ENCODE results near the gene TEAD1.

Gene TEAD1

DNA sequence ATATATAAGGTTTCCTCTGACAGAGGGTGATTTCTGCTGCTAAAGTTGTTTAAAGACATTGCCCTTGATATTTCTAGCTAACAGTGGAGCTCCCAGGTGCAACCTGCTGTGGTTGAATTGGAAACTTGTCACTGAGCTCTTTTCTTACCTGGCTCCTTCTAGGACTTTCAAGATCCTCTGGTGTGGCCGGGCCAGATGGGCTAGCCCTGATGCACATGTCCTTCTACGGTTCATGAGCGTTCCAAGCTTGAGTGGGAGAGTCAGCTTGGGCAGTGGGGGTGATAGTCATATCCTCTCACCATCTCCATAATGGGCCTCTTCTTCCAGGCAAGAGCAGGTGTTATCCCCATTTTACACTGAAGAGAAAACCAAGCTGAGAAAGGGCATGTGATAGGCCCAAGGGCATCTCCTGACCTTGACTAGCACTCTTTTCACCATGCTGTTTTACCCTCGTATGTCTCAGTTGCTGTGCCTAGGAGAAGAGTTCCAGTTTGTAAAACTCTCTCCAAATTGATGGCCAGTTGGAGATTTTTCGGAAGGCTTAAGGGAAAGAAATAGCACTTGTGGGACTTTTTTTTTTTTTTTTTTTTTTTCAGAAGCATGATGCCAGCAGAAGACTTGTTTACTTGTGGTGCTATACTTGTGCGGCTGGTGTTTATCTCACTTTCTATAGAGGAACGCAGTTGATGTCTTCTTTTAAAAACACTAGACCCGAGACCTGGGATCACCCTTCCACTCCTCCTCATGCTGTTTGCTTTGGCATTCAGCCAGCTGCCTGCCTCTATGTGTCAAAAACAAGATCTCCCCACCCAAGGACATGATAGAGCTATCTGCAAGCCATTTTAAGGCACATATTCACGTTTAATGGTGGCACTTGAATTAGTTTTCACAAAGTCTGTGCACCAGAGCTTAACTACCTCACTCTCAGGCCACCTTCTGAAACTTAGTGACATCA lies 32.6 kb downstream of the TEAD1 start:
- in situ Hi-C loops (cut with MboI; ENCODE audit: low sequenced_read_pairs) = no loop called here

DNA sequence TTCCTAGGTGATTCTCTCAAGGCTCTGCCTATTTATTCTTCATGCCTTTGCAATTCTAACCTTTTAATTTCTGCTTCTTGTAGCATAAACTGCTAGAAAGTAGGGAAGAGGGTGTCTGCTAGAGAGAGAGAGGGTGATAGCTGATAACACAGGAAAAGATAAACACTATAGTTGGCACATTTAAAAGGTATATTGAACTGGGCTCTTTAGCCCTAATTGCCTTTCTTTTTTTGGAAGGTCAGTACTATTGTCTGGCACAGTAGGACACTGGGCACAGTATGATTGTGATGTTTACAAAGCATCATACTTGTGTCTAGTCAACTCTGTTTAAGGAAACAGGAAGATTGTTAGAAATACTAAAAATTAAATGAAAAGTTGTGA lies 33.3 kb downstream of the TEAD1 start:
- in situ Hi-C loops (cut with MboI; ENCODE audit: low sequenced_read_pairs) = no loop called here

DNA sequence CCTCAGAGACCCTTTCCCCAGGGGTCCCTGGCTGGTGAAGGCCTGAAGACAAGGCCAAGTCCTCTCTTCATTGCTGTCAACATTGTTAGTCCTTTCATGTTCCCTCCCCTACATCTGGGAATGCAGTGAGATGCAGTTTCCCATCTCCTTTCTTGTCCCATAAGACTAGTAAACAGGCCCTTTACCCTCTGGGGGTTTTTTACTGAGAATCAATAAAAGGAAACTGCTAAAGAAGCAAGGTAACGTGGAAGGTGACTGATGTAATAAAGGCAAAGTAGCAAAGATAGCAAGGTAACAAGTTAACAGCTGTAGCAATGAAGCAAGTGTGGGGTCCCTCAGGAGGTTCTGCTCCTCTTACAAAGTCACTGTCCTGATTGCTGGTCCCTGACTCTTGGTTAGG lies 37.3 kb downstream of the TEAD1 start:
- in situ Hi-C loops (cut with MboI; ENCODE audit: low sequenced_read_pairs) = no loop called here

DNA sequence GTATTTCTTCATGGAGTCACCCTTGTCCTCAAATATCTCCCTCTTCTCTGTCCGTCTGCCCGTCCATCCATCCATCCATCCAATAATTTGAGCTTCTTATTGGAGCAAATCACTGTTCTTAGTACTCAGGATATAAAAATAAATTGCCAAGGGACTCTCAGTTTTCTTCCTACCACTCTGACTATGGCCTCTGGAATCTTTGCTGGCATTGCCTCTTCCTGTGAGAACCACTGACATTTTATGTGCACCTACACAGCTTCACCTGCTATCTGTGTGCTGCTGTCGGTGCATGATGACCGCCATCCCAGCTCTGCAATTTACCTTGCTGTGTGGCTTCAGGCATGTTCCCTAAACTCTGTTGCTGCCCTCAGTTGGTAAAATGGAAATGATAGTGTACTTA lies 37.9 kb downstream of the TEAD1 start:
- in situ Hi-C loops (cut with MboI; ENCODE audit: low sequenced_read_pairs) = no loop called here

DNA sequence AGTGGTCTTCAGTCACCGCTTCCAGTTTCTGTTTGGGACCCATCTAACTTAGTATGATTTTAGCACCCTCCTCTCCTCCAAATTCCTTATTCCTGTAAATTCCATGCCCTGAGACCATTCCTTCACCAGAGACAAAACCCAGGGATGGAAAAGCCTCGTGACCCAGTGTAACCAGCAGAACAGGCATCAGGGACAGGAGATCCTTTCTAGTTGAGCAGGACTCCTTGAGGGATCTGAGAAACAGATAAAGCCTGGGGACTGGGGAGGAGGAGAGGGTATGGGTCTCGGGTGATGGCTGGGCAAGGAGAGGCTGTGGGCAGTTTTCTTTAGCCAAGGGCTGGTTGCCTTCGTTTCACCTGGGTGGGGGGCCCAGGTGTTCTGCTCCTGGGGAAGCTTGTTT lies 40.9 kb downstream of the TEAD1 start:
- in situ Hi-C loops (cut with MboI; ENCODE audit: low sequenced_read_pairs) = no loop called here

DNA sequence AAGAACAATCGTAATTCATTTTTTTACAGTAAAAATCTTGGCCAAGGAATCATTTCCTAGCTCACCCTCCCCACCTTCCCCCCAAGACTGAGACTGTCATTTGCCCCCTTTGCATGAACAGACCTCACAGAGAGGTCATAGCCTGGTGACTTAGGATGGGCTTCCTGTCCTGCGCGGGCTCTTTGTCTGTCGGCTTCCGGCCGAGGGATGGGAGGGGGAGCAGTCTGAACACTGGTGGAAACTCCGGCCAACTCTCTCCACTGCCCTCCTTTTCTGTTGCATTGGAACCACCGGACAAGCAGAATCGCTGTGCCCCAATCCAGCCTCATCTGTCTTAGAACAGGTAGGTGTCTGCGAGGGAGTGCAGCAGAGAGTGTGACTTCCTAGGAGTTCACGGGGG lies 41.7 kb downstream of the TEAD1 start:
- in situ Hi-C loops (cut with MboI; ENCODE audit: low sequenced_read_pairs) = no loop called here

DNA sequence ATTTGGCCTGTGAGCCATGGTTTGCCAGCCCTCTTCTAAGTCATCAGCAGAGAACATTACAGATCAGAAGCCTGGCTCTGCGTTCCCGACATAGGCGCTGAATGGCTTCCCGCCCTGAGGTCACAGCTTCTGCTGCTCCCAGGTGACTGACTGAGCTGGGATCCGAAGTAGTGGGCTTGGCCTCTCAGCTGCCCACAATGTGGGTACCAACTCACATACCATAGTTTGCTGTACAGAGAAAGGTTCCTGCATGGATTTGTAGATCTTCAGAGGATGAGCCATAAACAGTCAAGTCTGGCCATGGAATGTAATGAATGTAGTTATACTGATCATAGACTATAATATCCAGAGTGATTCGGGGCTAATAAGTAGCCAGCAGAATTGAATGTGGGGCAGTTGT lies 42.6 kb downstream of the TEAD1 start:
- in situ Hi-C loops (cut with MboI; ENCODE audit: low sequenced_read_pairs) = no loop called here

DNA sequence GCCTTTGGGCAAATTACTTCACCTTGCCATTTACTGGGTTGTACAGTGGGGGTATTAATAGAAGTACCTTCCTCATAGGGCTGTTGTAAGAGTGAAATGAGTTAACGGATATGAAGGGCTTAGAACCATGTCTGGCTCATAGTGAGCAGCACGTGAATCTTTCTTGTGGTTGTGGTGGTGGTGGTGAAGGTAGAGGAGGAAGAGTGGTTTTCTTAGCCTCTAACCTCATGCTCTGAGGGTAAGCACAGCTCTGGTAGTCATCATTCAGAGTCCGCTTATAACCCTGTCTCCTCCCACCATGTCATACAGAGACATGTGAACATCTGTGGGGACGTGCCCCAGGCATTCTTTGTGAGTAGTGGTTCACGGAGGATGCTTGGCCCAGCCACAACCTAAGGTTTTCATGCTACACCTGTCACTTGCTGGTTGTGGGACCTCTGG lies 43.6 kb downstream of the TEAD1 start:
- in situ Hi-C loops (cut with MboI; ENCODE audit: low sequenced_read_pairs) = no loop called here

DNA sequence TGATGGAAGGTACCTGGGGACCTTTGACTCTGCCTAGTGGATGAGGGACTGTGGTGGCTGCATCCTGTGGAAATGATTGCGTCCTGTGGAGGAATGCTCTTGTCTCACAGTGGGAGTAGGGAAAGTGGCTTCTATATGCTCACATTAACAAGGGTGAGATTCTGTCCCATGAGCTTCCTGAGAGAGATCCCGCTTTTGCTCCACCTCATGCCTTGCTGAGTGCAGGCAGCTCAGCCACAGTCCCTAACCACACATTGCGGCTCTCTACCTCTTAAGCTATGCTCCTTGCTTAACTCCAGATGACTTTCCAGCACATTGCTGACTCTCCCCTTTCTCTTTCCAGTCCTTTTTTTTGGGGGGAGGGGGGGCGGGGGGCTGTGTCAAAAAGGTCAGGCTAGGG lies 45.0 kb downstream of the TEAD1 start:
- in situ Hi-C loops (cut with MboI; ENCODE audit: low sequenced_read_pairs) = no loop called here

DNA sequence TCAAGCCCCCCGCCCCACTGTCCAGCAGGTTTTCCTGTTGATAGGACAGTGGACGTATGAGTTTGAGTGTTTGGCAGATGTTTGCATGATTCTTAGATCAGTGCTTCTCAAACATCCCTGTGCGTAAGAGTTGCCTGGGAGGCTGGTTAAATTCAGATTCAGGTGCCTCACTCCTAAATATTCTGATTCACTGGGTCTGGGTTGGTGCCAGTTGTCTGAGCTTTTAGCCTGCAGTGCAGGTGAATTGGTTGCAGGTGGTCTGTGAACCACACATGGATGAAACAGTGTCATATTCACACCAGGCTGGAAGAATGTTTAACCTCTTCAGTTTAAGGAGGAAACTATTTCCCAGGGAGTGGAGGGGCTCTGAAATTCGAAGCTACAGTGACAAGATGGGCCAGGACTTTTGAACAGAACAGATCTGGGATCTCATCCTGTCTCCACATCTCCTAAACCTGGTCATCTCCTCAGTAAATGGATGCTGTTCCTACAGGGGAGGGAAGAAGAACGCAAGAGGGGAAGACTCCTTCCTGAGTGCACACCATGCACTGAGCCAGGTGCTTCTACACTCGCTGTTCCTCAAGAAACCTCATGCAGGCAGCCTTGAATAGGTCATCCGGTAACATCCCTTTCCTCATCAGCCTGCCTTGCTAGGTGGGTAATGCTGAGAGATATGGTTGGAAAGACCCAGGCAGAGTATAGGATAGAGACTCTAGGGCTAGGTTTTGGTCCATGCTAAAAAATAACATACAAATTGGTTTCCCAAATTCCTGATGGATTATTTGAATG lies 47.8 kb downstream of the TEAD1 start:
- in situ Hi-C loops (cut with MboI; ENCODE audit: low sequenced_read_pairs) = no loop called here

DNA sequence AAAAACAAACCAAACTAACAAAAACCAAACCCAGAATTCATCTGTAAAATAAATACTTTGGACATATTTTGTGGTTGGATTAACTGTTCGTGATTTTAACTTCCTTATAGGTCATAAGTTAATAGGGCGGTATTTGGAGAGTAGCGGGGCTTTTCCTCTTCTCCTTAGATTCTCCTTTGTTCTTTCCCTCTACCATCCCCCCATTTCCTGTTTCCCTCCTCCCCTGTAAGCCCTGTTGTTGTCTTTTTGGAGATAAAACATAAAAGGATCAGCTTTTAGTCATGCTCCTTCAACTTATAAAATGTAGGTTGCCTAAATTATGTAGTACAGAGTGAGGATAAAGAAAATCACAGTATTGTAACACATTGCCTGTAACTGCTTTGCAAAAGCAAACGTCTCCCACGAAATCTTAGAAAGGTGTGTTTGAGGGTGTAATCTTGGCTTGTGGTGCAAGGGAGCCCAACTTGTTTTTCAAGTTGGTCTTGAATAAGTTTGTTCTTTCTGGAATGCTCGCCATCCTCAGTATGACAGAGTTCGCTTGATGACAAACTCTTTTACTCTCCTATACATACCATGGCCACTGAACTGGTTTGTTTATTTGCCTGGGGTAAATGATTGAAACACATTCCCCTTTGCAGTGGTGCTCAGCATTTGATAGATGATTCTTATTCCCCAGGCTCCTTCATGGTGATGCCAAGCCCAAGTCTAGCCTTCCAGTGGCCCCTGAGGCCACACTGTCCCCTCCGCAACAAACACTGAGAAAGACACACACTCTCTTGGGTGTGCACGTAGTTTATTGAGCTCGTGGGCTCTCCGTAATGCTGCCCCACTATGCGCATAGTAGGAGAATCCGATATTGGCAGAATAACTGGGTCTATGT lies 49.4 kb downstream of the TEAD1 start:
- in situ Hi-C loops (cut with MboI; ENCODE audit: low sequenced_read_pairs) = no loop called here

DNA sequence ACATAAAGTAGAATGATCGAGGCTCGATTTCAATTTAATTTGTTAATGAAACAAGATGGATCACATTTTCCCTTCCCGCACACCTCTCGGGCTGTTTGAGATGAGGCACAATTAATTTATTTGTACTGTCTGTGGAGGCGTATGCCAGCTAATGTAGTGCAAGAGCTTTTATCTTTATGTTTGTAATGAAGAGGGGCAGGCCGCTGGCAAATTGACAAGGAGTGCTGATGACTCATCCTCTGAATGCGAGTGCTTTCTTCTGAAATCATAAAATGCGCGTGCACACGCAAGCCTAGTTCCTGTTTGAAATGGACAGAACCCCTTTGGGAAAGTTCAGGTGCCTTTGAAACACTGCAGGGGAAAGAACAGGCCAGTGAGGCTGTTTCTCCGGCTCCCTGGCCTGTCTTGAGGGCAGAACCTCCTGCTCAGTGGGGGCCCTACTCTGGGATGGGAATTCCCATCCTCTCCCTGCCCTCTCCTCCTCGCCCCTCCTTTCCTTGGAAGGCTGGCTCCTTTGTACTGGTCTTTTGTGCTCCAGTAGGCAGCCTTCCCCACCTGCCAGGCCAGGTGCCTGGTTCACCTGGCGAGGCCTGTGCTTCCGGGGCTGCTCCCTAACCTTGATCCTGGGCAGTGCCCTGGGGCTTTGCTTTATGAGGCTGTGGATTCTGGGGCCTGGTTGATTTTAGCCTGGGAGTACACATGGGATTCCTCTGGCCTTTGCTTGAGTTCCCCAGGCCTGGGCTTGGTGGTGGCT lies 50.3 kb downstream of the TEAD1 start:
- in situ Hi-C loops (cut with MboI; ENCODE audit: low sequenced_read_pairs) = no loop called here

DNA sequence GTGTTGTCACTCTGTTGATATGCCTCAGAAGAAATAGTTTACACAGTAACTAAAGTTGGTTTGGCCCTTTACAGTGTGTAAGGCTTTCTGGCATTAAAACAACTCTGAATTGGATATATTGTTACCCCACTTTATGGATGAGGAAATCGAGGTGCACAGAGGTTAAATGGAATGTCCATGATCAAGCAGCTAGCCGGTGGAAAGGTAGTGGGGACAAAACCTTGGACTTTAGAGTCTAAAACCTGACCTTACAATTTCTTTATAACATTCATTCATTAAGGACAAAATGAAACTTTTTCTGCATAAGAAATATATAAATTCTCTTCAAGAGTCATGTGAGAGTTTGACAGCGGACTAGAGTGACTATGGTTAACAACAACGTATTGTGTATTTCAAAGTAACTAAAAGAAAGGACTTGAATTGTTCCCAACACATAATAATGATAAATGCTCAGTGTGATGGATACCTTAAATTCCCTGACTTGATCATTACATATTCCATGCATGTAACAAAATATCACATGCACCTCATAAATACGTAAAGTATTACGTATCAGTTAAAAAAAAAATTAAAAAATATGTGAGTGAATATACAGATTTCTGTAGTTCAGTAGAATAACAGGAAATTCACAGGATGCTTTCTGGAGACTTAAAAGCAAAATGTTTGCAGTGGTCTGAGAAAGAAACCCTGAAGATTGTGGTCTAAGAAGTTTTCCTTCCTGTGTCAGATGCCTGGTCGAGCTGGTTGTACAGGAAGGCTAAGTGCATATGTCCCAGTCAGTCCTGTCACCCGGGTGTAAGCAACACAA lies 51.0 kb downstream of the TEAD1 start:
- in situ Hi-C loops (cut with MboI; ENCODE audit: low sequenced_read_pairs) = no loop called here

DNA sequence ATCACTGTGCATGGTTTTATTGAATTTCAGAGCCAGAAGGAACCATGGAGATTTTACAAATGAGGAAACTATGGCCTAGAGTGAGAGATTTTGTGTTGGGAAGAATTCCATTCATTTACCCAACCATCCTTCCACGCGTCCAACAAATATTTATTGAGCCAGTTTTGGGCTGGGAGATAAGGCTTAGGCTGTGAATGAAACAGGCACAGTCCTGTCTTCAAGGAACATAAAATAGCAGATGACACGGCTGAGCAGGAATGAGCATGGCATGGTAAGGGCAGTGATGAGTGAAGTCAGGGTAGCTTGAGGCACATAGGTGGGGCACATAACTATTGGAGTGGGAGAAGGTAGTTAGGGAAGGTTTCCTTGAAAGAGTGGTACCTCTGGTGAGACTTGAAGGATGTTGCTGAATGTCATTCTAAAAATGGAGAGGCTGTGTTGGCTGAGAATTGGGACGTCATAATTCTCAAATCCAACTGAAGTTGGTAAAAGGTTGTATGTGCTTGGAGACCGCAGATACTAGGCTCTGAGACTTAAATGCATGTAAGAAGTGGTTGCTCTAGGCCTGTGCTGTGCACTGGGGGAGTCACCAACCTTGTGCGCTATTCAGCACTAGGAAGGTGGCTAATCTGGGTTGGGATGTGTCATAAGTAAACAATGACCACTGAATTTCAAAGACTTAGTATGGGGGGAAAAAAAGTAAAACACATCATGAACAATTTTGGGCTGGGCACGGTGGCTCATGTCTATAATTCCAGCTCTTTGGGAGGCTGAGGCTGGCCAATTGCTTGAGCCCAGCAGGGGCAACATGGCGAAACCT lies 51.9 kb downstream of the TEAD1 start:
- in situ Hi-C loops (cut with MboI; ENCODE audit: low sequenced_read_pairs) = no loop called here

DNA sequence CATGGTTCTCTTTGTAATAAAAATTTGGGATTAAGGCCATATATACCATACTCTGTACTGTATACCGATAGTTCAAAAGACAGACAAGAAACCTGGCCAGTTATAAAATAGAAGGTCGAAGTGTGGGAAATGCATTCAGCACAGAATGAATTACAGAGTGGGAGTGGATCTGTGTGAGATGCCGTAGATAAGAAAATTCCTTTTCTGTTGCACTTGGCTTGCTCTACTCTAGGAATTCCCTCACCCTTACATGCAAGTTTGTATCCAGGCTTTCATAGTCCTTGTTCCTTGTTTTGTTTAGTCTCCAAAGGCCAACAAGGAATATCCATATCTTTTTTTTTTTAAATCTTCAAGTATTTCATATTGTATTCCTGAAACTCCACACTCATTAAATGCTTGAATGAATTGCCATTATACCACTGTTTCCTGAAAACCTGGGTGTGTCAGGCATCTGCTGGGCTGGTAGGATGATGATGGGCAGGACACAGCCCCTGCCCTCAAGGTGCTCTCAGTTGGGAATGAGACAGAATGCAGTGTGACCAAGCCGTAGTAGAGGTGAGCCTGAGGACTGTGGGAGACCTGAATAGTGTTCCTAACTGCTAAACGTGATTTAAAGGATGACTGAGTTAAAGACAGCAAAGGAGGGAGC lies 53.5 kb downstream of the TEAD1 start:
- in situ Hi-C loops (cut with MboI; ENCODE audit: low sequenced_read_pairs) = no loop called here

DNA sequence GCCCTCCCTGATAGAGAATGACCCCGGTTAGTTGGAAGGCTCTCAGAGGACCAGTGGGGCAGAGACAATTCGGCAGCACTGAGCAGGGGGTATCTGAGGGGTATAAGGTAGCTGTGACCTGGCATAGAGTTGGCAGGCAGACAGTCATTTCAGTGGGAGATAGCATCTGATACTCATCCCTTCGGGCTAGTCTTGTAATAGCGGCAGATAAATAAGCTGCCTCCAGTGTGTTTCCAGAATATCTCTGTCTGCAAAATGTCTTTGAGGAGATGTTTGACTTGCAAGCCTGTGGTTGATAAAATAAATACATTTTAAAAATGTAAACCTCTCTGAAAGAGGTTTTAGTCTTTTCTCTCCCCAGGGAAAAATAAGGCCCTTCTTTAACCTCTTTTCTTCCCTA lies 54.2 kb downstream of the TEAD1 start:
- in situ Hi-C loops (cut with MboI; ENCODE audit: low sequenced_read_pairs) = no loop called here

DNA sequence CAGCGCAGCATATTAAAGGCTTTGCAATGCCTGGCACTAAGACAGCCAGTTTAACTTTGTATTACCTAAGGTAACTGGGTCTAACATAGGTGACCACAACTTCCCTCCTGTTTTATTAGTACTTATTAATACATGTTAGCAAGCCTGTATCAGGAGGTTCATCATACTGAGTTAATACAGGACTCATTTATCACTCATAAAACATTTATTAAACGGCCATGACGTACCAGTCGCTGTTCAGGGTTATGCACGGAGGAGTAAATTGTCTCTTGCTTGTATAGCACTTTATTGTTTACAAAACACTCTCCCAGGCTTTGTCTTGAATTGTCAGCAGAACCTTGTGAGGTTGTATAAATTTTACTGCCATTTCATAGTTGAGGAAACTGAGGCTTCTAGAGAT lies 55.7 kb downstream of the TEAD1 start:
- in situ Hi-C loops (cut with MboI; ENCODE audit: low sequenced_read_pairs) = no loop called here

DNA sequence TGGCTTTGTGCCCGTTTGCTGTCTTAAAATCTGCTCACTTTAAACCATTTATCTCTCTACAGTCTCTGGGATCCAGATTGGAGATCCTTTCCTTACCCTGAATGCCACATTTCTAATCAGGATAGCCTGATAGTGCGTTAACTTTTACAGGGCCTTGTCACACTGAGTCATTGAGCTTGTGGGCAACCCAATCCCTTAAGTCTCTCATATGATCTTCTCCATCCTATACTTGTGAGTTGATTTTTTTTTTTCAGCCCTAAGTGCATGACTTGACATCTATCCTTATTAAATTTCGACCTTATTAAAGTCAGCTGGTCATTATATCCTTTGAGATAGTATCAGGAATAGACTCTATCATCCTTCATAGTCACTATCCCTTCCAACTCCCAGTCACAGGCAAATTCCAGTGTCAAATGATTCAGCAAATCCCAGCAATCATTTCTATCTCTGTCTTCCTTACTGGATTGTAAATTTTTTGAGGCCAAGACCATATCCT lies 57.7 kb downstream of the TEAD1 start:
- in situ Hi-C loops (cut with MboI; ENCODE audit: low sequenced_read_pairs) = no loop called here

All from HL-60/S4 (cell line).